Right renal cortex interstitium (tissue), 3 donors: ENCODE results near the gene C19orf53. TPM values are rescaled to one million over a fixed set of nuclear protein-coding genes. Genes with fewer than 3 reads are reported as not detected.
A peak's percentile ranks its signal among the peaks of the same experiment; 100 is the strongest.

Experiments used
- DNase-seq, 3 donors: peaks; one replicate each; pipeline ENCODE4 v3.0.0-alpha.2; 2013; ENCODE audit warnings: low read depth in 3 of 3, low spot score in 2 of 3
- polyA plus RNA-seq, 3 donors: library from polyadenylated mRNA; unstranded; fragments of 120-200 nt; gene quantifications; one replicate each; pipeline ENCODE4 v1.2.1, GENCODE V29; 2013; ENCODE audit not compliant: insufficient read length in 3 of 3

The C19orf53 gene
- polyA plus RNA-seq, 3 donors: 95.9 to 122 (median 110) TPM

DNA sequence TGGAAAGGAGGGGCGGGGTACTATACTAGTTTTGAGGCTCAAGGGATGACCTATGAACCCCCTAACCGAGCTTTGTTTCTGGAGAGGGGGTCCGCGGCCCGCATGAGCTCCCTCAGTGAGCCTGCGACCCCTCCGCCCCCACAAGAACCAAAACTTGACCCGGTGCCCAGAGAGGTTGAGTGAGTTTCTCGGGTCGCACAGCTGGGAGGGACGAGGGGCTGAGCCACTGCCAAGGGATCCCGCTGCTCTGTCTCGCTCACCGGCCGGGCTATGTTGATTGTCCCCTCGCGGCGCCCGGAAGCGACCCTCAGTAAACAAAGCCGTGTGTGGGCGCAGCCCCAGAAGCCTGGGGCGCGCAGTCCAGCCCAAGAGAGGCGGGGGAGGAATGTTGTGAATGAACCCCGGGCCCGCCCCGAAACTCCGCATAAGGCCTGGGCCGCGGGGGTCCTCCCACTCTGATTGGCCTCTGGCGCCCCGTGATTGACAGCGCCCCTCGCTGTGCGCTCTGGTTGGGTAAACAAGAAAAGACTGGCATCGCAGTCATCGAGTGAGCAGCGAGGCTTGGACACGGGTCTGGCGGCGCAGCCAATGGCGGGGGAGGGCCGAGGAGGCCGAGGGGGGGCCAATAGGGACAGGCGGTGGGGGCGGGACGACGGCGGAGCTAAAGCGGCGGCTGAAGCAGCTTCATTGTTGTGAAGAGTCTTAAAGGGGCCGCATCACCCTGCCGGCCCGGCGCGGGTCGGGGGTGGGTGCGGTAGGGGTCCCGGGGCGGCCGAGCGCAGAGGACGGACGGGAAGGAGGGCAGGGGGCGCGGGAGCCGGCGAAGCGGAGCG is 20.7 kb downstream of the C19orf53 start, which contains the start of gene ZSWIM4:
Gene ZSWIM4 (plus strand): TSS at position 687 of the 833 bp plus-strand sequence. CDS start 206 bp downstream, outside the sequence.
- peak; percentile 94 to 99 (median 97) for DNase-seq

DNA sequence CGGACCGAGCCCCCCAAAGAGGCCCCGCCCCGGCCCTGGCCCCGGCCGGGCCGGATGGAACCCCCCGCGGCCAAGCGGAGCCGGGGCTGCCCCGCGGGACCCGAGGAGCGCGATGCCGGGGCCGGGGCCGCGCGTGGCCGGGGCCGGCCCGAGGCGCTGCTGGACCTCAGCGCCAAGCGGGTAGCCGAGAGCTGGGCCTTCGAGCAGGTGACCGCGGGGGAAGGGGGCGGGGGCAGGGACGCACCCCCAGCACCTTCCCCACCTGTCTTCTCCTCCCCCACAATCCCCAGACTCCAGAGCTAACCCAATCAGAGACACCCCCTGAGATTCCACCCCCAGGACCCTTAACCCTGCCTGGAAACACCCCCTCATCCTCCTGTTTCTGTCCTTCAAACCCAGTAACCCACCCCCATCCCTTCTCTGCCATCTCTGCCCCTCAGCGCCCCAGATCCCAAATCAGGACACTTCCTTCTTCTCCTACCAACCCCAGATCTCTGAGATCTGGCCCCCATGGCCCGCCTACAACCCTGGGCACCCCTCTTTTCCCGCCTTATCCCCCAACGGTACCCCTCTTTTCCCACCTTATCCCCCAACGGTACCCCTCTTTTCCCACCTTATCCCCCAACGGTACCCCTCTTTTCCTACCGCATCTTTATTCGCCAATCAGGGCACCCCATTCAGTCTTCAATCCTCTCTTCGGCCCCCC is 21.5 kb downstream of the C19orf53 start:
- no peak for DNase-seq

DNA sequence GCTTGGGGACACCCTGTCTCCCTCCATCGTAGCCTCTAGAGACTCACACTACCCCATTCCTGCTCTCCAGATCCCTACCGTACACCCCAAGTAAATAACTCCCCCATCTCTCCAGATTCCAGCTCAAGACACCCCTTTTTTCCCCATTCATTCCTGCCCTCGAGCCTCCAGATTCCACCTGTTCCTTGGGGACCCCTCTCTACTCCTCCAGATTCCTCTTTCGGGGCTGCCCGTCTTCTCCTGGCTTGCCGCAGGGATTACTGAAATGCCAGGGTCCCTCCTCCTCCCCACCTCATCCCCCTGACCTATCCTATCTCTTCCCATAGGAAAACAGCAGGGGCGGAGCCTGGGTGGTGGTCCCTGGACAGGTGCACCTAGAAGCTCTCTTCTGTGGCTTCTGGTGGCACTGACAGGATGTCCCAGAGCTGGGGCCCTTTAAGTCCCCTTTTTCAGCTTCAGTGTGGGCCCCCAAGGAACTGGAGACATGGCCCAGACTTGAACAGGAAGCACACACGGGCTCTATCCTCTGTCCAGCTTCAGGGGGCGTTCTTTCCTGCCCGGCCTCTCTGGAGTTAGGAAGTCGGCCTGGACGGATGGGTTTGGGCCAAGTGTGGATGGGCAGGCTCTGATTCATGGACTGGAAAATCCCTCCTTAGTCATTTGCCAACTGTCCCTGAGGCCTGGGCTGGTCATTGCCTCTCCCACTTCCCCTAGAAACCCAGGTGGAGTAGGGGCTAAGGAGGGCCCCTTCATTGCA is 22.2 kb downstream of the C19orf53 start:
- DNase-seq: no peak

GRCh38 chr19:13797058-13797440 is 22.8 kb downstream of the C19orf53 start:
- no peak for DNase-seq

- DNase-seq: no peak
Measured at GRCh38 chr19:13797870-13798269, 23.6 kb downstream of the C19orf53 start.

- DNase-seq: no peak
Measured at GRCh38 chr19:13799669-13800068, 25.4 kb downstream of the C19orf53 start.

DNA sequence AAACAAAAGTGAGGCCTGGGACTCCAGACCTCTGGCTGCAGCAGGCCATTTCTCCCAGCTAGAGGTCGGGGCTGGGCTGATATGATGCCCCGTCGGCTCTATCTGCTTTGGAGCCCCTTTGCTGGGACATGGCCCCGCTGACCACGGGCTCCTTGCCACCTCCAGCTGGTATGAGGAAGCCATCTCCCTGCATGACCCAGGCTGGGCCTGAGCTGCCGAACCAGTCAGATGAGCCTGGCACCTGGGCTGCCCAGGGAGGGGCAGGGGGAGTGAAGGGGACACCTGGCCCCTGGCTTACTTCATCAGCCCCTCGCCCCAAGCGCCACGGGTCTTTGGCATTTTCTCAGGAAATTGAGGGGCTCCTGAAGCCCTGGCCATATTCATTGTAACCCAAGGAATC is 28.8 kb downstream of the C19orf53 start:
- no peak for DNase-seq

GRCh38 chr19:13804830-13805683 is 30.8 kb downstream of the C19orf53 start:
- no peak for DNase-seq

GRCh38 chr19:13806728-13807127 is 32.5 kb downstream of the C19orf53 start:
- no peak for DNase-seq

- DNase-seq: no peak
Measured at GRCh38 chr19:13807421-13808021, 33.3 kb downstream of the C19orf53 start.

- no peak for DNase-seq
Measured at GRCh38 chr19:13808856-13809255, 34.6 kb downstream of the C19orf53 start.

DNA sequence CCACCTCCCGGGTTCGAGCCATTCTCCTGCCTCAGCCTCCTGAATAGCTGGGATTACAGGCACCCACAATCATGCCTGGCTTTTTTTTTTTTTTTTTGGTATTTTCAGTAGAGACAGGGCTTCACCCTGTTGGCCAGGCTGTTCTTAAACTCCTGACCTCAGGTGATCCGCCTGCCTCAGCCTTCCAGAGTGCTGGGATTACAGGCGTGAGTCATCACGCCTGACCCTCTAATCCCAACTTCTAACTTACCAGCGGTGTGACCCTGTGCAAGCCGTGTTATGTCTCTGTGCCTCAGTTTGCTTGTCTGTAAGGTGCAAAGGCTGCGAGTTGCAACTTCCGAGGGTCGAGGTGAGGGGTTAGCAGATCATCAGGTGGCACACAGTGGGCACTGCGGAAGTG is 38.3 kb downstream of the C19orf53 start:
- DNase-seq: no peak

DNA sequence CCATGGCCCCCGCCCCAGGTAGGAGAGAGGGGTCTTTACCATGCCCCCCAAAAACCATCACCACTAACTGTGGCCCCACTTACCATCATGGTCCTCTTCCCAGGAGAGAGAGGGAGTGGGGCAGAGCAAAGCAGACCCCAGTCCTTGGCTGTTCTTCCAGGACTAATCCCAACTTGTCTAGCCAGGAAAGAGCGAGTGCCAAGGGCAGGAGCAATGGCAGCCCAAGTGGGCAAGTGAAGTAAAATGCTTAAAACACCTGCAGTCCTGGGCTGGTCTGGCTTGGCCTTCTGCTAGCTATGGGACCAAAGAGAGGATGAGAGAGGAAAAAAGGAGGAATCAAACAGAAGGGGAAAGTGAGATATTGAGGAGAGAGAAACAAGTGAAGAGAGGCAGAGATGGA is 38.9 kb downstream of the C19orf53 start:
- no peak for DNase-seq

GRCh38 chr19:13814550-13814949 is 40.3 kb downstream of the C19orf53 start:
- no peak for DNase-seq

GRCh38 chr19:13817018-13817614 is 42.9 kb downstream of the C19orf53 start:
- DNase-seq: no peak

GRCh38 chr19:13817615-13818371 is 43.5 kb downstream of the C19orf53 start:
- peak in 1 of 3 donors; percentile 65 for DNase-seq

GRCh38 chr19:13819238-13819637 is 45.0 kb downstream of the C19orf53 start:
- DNase-seq: no peak

- DNase-seq: no peak
Measured at GRCh38 chr19:13821292-13821691, 47.0 kb downstream of the C19orf53 start.

- DNase-seq: no peak
Measured at GRCh38 chr19:13823256-13823655, 49.0 kb downstream of the C19orf53 start.
